Mucosa of gallbladder (tissue), 1 donor: ENCODE data around the gene AKAP9. TPM values are rescaled to one million over a fixed set of nuclear protein-coding genes. Genes with fewer than 3 reads are reported as not detected.
"Not testable (repeated sequence)": the region's sequence is repeated elsewhere in the genome, so short reads cannot be mapped to it uniquely, and the experiment has no call there.

Experiments
- DNase-seq: peaks from one replicate; pipeline ENCODE4 v3.0.0-alpha.2; 2020; ENCODE audit warnings: low spot score
- total RNA-seq: library from RNA; stranded (reverse); gene quantifications from one replicate; pipeline ENCODE4 v1.2.1, GENCODE V29; 2021
- donor health status: DM: no; HTN: no; CAD: no.

Gene AKAP9
- 133 TPM for total RNA-seq

DNA sequence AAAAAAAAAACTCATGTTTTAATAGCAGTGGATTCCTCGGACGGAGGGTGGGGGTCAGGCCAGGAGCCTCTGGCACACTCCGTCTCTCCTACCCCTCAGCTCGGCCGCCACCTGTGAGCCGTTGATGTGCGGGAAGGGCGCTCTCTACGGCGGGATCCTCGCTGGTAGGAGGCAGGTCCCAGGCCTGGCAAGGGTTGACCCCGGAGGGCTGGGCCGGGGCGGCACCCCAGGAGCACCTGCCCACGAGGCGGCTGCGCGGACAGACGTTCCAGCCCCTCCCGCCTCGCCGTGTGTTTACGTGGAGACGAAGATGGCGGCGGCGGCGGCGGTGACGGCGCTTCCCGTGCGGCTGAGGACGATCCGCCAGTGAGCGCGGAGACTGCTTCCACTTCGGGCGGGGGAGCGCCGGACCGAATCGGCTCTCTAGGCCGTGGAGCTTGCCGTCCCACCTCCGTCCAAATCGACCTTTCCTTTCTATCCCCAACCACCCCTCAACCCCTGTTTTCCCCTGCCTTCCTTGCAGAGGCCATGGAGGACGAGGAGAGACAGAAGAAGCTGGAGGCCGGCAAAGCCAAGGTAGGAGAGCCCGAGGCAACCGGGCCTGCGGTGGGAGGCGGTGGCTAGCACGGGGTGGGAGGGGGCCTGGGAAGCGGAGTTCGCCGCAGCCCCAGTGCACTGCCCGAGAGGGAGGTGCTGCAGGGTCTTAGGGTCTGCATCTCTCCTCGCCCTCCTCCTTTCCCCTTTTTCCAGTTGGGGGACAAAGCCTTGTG is at the start of gene AKAP9:
Gene AKAP9 (plus strand): TSS at position 291 of the 770 bp plus-strand sequence. CDS start 238 bp downstream, at position 529.
- peak; percentile 91 for DNase-seq

DNA sequence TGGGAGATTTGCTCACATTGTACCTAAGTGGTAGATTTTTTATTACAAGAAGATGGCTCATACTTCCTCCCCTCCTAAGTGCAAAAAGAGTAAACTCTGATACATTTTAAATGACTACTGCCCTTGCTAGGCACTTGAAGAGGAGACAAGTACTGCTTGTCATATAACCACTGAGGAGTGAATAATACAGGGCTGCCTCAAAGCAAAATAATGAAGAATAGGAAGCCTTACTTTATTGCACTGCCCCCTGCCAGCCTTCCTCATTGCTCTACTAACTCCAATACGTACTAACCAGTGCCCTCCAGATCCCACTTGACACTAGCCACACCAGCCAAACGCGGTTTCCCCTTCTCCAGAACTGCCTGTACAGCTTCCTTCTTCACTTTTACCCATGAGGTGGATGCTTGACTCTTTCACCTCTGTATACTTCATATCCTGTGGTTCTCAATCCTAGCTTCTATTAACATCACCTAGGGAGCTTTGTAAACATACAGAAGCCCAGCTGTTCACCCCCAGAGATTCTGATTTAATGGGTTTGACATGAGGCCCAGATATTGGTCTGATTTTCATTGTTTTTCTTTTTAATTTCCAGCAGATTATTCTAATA is 48.5 kb upstream of the AKAP9 start:
- DNase-seq, result no peak

DNA sequence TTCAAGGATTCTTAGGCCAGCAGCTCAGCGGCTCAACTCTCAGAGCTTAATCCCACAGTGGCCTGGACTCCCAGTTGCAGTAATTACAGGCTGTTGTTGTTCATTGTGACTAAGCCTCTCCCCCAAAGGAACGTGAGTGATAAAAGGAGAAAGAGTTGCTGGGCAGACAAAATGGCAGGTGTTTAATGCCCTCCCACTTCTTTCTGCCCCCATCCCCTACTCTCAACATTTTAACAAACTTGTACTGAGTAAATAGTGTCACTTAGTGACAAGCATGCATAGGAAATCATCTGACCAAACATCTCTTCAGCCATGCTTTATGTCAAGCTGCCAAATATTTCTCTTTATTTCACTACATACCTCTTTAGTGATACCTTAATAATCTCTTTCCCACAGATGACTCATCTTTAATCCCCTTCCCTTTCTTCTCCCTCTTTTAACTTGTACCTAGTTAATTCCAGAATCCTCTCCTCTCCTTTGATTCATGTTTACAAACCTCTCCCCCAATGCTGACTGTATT is 47.8 kb upstream of the AKAP9 start:
- DNase-seq, result no peak

DNA sequence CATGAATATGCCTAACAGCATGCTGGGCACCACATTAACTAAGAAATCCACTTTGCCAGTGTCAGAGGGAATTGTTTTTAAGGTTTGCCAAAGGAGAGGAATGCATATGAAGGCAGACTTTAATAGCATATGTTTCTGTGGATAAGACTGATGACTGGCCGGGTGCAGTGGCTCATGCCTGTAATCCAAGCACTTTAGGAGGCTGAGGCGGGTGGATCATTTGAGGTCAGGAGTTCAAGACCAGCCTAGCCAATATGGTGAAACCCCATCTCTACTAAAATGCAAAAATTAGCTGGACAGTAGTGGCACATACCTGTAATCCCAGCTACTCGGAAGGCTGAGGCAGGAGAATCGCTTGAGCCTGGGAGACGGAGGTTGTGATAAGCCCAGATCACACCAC is 47.0 kb upstream of the AKAP9 start:
- DNase-seq, result not testable (repeated sequence)

DNA sequence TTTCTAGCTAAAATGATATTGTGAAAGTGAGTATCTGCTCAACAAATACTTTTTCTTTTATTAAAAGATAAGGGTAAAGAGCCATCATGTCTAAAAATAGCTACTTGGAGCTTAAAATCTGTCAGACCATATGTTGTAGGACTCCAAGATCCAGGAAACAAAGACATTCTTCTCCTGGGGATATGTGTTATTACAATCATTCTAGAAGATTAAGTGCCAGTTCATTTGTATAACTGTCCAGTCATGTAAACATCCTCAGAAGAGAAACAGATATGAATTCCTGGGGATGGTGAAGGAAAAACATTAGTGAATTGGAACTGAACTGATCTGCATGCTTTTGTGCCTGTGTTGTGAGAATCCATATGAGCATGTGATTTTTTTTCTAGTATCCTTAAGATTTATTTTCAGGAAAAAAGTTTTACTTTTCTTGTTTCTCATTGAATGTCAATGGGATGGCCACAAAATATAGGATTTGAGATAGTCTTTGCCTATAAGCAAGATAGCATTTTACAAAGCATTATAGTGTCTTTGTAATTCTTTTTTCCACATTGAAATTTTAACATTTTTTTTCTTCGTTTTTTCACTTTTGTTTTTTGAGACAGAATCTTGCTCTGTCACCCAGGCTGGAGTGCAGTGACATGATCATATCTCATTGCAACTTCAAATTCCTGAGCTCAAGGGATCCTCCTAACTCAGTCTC is 45.7 kb upstream of the AKAP9 start:
- no peak for DNase-seq

DNA sequence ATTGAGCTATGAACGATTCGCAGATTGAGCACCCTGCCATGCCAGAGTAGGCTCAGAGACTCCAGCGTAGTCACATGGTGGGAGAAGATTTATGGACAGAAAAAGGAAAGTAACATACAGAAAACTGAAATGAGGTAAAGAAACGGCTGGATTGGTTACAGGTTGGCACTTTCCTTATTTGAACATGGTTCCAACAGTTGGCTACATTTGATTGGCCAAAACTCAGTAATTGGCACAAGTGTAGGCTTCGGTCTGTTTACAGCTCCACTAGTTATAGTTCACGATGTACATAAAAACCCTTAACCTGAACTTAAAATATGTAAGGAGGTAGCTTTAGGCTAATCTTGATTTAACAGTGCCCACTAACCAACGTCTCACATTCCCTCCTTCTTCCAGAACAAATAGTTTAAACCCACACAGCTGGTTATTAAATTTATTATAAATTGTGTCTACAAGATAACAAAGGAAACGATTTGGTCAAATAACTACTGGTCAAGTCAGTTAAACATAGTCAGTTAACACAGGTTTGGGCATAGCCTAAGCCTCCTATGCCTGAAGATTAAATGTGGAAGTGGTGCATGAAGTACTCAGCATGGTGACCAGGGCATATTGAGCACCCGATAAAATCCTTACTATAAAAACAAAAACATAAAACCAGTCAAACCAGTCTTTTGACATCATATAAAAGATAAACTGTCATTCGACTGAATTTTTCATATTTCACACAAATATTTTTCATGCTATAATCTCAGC is 42.2 kb upstream of the AKAP9 start:
- DNase-seq, result no peak

DNA sequence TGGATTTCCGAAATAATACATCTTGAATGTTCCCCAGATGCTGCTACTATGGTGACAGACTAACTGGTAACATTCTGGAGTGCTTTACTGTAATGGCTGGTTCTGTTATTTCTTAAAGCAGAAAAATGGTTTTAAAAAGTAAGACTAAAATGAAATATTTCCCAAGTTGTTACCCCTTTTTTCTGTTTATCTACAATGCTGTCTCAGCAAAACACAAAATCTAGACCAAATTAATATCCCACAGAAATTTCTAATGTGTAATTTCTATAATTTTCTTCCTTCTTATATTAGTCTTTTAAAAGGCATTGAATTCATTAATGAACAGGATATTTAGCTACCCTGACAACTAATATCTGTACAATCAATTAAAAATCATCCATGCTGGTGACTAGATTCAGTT is 41.1 kb upstream of the AKAP9 start:
- DNase-seq, result no peak

DNA sequence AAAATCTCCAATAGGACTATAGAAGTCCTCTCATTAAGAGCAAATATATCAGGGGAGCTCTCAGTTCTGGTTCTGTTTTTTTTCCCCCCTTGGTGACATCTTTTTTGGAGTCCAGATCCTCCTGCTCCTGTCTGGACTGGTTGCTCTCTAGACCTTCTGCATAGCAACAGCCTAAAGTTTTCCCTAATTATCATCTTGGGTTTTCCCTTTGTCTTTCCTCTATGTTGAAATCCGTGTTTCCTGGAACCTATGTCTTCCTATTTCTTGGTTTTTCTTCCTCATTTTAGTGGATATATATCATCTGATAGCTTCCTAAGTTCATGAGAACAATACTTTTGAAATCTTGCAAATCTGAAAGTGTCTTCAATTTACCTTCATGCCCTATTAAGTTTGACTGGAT is 30.5 kb upstream of the AKAP9 start:
- DNase-seq, result no peak

DNA sequence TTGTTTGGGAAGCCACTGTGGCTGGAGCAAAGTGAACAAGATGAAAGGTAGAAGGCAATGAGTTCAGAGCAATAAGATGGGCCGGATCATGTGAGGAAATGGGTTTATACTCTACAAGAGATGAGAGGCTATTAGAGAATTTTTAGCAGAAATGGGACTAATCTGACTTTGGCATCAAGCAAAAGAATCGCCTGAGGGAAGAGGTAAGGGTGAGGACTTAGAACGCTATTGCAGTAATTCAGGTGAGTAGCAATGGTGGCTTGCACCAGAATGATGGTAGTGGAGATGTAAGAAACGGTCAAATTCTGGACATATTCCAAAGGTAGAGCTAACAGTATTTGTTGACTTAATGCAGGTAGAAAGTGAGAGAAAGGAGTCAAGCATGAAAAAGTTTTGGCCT is 29.5 kb upstream of the AKAP9 start:
- DNase-seq, result no peak

DNA sequence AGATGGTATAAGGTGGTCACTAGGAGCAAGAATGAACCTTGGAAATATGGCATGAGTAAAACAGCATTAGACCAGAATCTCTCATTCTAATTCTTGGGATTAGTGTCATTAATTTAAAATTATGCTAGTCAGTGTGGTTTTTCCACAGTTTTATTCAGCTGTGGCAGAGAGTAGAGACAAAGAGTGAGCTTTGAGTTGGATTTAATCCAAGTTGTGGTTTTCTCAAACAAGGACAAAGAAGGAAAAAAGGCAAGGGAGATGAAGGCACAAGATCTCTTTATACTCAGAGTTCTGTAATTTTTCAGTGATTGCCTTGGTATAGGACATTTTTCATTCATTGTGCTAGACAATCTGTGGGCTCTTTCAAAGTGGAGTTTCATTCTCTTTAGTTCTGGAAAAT is 28.2 kb upstream of the AKAP9 start:
- no peak for DNase-seq

DNA sequence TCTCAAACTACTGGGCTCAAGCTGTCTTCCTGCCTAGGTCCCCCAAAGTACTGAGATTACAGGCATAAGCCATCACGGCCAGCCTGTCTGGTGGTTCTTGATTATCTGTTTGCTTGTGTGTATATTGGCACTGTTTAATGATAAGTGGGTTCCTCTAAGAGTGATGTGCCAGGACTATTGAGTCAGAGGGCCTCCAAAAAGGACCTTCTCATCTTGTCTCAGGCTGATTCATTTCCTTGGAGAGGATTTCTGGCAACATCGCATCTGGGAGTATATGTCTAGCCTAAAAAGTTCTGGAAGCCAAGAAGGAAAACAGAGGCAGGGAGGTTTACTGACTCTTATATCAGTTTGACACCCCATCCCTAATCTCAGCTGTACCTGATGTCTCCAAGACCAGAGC is 27.1 kb upstream of the AKAP9 start:
- DNase-seq, result no peak

DNA sequence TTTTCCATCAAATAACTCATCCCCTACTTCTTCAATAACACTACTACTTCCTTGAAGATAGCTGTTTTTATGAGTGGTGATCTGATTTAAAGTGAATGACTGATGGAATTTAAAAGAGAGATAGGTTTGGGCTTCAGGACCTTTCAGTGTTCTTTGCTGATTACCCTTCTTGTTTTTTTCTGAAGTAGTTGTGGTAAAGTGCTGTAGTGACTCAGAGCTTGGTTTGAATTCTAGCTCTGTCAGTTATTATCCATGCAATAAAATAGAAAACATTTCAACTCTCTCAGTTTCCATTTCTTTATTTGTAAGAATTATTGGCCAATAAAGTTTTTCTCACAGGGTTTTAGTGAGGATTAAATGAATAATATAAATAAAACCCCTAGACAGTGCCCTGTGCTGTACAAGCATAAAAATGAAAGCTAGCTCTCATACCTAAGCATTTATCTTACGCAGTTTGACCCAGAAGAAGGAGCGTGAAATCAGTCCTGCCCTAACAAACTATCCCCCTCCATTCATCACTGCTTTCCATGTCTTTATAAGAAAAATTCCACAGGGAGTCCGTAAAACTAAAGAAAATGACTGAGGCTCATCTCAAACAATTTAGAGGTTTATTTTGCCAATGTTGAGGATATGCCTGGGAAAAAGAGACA is 25.1 kb upstream of the AKAP9 start:
- DNase-seq, result no peak

DNA sequence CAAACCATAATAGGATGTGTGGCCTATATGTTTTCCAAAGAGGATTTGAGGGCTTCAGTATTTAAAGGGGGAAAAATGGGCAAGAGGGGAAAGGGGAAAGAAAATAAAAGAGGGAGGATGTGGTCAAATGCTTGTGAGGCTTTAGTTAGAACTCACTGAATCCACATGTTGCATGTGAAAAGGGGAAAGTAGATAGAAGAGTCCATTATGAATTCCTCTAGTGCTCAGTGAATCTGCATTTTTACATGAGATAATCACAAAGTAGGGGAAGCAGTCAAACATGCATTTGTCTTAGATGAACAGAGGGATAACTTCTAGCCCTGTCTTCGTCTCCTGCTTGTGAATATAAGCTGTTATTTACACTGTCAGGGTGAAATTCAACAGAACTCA is 24.6 kb upstream of the AKAP9 start:
- no peak for DNase-seq

DNA sequence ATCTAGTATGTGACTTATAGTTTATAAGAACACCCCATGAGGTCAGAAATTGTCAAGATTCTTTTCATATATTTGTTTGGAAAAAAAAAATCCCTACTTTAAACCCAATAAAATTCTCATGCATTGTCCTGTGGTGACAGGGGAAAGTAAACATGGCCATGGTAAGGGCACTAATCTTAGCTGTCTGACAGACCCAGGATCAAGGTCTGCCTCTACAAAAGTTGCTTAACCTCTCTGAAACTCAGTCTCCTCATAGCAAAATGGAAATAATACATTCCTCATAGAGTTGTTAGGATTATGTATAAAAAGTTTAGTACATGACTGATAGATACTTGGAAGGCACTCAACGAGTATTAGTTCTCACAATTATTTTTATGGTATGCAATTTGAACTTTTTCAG is 22.3 kb upstream of the AKAP9 start:
- DNase-seq, result no peak

DNA sequence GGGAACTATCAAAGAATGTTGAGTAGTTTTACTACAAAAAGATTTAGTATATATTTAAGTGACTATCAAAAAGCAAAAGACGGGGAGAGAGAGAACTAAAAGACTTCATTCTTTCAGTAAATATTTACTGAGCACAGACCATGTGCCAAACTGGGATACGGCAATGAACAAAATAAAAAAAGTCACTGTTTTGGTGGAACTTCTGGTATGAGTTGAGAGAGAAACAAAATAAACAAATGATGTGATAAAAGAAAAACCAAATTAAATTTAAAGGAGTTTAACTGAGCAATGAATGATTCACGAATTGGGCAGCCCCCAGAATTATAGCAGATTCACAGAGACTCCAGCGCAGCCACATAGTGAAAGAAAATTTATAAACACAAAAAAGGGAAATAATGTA is 17.8 kb upstream of the AKAP9 start:
- DNase-seq, result no peak

DNA sequence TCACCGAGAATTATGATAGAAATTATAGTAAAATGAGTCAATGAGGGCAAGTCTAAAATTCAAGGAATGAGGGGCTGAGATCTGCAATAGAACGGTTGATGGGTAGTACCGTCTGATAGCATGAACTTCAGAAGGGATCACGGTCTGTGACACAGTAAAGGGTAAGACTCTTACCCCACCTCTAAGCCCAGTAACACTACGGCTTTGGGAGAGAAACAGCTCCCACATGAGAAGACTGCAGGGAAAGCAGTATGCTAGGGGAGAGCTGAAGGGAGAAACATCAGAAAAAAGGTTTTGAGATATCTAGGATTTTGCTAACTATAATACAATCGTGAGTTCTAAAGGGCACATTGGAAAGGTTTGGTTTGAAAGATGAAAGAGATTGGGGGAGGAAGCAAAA is 12.8 kb upstream of the AKAP9 start:
- no peak for DNase-seq

DNA sequence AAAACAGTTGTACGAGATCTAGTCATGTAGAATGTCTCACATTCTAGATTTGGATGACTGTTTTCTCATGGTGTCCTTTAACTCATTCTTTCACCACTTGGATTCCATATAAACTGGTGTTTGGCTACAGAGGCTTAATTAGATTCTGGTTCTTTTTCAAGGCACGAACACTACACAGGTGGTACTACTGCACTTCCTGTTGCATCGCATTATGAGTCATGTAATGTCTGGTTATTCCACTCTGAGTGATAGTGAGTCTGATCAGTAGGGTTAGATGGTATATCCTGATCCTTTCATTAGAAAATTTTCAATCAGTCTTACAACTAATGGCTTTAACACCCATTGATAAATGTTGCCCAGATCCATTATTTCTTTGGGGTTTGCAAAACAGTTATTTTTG is 11.2 kb upstream of the AKAP9 start:
- DNase-seq, result no peak

DNA sequence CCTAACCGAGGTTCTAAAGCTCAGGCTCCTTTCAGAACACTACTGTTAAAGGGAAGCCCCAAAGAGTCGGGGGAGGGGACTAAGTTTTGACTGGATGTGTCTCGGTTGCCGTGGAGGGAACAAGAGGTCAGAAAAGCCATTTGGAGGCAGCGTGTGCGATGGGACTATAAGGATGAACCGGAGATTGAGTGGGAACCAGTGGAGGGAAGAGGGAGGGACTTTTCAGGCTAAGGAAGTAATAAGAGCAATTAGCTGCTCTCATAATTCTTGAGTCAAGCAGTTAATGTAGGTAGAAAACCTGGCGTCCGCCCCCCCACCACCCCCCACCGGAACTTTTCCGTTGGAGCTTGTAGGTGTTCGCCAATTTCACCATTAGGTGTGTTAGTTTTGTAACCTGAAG is 491 bp upstream of the AKAP9 start:
- no peak for DNase-seq

DNA sequence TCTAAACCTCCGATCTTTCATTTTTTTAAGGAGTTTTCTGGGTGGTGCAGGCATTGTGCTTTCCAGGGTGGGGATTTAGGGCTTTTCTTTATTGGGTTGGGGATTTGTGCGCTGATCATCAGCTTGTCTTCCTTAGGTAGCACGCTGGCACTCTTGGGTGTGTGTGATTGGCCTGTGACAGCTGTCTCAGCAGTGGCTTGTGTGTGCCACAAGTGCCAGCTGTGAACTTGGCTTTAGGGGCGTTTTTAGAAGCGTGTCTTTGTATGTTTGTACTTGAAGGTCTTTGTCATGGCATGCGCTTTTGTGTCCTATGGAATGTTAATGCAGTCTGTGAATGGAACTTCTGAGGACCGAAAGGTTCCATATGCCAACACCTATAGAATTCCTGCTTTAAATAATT is 788 bp downstream of the AKAP9 start:
- DNase-seq, result peak; percentile 23

DNA sequence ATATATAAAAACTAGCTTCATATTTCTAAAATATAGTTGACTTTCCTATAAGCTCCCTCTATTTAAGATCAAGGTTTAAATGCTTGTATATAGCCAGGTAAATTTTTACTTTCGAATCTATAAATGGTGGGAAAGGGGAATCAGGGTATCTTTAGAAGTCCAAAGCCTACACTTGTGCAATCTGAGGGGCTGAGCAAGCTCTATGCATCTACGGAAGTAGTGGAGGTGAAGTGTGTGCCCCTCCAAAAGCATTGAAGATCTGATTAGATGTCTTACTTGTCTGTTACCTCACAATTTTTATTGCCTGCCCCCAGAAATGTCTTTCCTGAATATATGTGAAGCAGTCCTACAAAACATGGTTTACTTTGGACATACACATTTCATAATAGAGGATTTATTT is 1.6 kb downstream of the AKAP9 start:
- no peak for DNase-seq

DNA sequence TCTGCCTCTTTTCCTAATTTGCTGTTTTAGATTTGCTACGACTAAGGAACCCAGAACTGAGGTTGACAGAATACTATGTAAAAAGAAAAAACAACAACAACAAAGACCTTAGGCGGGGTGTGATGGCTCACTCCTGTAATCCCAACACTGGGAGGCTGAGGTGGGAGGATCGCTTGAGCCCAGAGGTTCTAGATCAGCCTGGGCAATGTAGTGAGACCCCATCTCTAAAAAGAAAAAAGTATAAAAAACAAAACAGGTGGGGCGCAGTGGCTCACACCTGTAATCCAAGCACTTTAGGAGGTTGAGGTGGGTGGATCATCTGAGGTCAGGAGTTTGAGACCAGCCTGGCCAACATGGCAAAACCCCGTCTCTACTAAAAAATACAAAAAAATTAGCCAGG is 4.3 kb downstream of the AKAP9 start:
- DNase-seq, result not testable (repeated sequence)

DNA sequence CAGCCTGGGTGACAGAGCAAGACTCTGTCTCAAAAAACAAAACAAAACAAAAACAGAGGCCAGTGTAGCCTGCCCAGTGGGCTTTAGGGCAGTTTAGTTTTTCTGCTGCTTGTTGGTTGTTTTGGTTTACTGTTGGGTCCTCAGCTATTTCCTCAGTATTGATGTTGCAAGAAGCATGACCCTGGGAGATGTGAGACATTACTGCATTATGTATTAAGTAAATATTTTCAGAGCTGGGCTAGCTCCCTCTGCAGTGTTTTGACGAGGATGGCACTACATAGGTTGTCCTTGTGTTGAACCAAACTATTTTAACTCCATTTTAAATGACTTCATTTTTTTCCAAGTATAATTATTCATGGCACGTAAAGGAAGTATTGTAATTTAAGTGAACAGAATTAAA is 4.8 kb downstream of the AKAP9 start:
- no peak for DNase-seq
